DMS79 (cell line): ENCODE results near the gene ZFAND5.

ENCODE experiments used
- DNase-seq: peaks from one replicate; lab custom pipeline; 2025; lab: John Stamatoyannopoulos, UW

Gene ZFAND5

DNA sequence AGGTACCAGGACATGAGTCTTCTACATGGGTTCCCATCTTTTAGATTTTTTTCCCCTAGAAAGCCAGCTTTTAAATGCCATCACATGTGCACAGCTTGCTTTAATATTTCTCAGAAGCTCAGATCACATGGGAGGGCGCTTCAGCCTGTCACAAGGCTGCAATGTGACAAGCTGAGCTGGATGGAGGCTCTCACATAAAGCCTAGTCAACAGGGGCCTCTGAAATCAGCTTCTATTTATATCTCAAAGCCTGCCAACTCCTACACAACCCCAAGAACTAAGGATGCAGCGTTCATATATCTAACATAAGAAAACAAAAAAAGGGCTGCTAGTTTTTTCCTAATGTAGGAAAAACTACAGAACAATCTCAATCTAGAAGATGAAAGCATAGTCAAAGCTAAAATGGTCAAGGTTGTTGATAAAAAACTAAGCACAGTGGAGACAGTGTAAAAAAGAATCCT lies 2.3 kb downstream of the ZFAND5 start:
- DNase-seq: no peak

DNA sequence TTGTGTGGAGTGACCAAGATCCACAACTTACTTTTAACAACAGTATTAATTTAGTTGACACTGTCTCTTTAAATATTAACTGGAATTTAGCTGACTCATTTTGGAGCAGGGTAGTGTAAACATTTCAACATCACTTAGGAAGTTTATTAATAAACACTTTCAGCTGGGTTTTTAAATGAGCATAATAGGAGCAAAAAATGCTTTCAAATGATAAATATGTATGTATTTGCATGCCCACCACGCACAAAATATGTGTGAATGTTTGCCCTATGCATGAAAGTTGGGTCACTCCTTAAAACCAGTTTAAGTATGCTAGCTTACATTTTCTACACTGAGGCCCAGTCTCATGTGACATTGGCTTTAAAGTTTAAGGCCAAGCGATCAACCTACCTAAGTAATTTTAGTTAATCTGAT lies 2.9 kb downstream of the ZFAND5 start:
- no peak for DNase-seq

DNA sequence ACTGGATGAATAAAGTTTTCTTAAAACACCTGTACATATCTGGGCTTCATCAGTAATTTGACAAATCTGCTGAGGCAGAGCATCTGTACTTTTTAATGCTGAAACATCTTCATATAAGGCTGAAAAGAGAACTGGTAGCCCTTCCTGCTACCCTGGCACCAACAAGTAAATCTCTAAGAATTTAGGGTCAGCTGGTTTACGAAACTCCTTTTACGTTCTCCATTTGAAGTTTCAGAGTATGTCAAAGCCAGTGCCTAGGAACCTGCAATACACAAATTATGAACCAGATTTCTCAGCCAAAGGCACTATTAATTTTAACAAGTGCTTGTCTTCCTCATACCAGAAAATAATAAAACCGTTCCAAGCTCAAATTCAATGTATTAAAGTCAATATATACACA lies 3.8 kb downstream of the ZFAND5 start:
- DNase-seq: no peak

DNA sequence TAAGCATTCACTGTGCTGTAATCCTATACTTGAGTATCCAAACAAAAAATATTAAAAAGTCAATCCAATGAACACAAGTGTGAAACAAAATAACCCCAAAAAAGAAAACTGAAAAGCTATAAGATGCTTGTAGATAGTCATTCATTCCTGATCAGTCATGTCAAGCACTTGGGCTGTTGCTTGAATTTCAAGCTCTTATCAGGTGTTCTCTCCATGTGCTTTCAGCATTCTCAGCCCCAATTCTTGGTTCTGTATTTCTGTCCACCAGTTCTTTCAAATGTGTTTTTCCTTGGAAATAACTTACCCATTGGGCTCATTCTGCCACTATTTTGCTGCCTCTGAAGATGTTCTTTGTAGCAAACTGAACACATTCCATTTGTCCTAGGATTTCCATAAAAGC lies 4.7 kb downstream of the ZFAND5 start:
- DNase-seq: no peak

GRCh38 chr9:72356041-72356582 lies 8.9 kb downstream of the ZFAND5 start:
- DNase-seq: no peak

DNA sequence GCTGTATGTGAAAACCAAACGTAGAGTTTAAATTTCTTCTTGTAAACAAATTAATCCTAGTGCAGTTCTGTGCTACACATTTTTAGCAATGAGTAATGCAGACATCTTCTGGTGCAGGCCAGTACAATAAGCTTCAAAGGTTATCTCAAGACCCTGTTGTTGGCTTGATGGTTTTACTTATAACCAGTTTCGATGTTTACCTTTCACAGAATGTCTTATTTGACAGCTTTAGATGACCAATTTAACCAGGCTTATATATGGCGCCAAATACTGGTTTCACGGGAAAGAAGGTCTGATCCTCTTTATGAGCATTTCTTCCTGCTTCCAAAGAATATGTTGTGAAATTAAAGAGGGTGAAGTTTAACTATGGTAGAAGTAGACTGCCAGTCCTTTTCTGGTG lies 9.9 kb downstream of the ZFAND5 start:
- DNase-seq: no peak

DNA sequence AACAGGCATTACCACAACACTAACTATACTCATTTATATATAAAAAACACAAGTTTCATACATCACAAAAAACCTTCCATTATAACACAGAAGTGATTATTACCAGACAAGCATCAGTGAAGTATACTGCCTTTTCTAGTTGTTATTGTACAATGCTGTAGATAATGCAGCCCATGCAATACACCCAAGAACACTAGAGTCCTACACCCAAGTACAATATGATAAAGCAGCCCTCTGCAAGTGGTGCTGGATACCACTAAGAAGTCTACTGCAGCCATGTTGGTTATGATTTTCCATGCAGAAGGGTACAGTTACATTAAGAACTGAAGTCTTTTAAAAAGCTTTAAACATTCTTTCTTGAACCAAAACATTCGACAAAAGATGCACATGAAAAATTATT lies 10.3 kb downstream of the ZFAND5 start:
- DNase-seq: no peak

GRCh38 chr9:72353455-72354116 lies 11.4 kb downstream of the ZFAND5 start:
- DNase-seq: no peak

GRCh38 chr9:72352911-72353388 lies 12.1 kb downstream of the ZFAND5 start:
- DNase-seq: no peak

DNA sequence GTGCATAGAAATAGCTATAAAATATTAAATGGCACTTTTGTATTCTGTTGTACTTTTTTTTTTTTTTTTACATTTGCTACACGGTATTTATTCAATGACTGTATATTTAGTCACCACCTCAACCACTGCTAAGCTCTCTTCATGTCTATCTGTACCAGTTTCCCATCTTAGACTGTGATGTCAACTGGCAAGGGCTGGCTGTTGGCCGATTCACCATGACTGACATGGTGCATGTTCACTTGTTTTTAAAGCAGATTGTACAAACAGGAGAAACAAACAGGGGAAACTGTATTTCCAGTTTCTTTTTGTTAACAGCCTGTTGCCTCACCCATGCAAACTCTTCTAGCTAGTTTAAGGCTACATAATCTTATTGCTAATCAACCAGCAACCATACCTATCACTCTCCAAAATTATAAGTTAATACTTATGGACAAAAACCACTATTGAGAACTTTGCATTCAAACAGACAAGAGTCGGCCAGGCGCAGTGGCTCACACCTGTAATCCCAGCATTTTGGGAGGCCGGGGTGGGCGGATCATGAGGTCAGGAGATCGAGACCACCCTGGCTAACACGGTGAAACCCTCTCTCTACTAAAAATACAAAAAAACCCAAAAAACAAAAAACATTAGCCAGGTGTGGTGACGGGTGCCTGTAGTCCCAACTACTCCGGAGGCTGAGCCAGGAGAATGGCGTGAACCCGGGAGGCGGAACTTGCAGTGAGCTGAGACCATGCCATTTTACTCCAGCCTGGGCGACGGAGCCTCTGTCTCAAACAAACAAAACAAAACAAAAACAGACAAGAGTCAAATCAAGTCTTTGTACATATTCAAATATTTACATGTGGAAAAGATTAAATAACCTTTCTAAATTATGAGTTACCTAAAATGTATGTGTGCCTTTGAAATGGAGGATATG lies 13.2 kb downstream of the ZFAND5 start:
- no peak for DNase-seq

DNA sequence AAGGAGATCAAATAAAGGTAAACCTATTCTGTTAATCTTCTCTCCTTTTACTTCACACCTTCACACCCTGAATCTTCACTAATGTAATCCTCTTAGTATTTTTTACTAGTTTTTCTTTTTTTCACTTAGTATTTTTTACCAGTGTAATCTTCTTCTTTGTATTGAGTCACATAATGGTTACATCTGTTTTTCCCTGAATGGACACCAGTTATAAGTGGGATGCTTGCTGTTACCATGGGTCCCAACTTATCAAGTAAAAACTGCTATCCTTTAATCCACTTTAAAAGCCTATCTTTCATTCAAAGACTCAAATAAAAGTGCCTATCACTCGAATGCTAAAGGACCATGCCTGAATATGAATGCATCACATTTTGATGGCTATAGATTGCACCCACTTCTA lies 15.1 kb downstream of the ZFAND5 start:
- DNase-seq: no peak

DNA sequence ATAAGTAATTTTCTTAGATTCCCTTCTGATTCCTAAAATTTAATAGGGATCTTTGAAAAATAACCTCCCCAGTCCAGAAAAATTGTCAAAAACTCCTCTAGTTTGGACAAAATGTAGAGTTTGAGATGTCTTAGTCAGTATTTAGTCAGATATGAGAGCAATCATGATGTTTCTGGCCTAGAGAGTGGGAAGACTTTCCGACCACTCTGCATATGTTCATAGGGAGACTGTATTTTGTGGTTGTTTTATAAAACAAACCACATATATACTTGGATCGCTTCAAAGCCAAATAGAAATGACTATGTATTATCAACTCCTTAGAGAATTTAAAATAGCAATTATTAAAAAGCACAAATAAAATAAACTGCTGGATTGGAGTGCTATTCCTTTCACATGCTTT lies 15.8 kb downstream of the ZFAND5 start:
- DNase-seq: no peak

- DNase-seq: no peak
Observed at GRCh38 chr9:72346333-72346732, 18.7 kb downstream of the ZFAND5 start.

GRCh38 chr9:72338631-72339030 lies 26.4 kb downstream of the ZFAND5 start:
- DNase-seq: no peak

GRCh38 chr9:72337286-72337685 lies 27.7 kb downstream of the ZFAND5 start:
- DNase-seq: no peak

GRCh38 chr9:72334658-72335337 lies 30.2 kb downstream of the ZFAND5 start:
- DNase-seq: no peak

DNA sequence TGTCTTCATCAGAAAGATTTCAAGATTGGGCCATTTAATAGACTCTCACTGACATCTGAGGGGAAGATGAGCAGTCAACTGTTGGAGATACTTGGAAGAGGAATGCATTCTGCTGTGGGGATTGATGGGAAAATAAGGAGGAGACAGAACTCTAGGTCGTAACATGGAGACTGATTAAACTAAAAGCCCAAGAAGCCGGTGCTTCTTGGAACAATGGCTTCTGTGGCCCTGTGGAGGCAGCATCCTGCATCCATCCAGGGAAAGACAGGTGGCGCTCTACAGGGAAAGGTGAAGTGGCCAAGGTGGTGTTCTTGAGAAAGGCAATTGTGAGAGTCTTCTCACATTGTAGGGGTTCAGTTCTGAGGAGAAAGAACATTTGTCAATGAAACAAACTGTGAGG lies 31.3 kb downstream of the ZFAND5 start:
- DNase-seq: no peak

GRCh38 chr9:72333197-72333596 lies 31.8 kb downstream of the ZFAND5 start:
- DNase-seq: no peak

GRCh38 chr9:72332351-72332750 lies 32.7 kb downstream of the ZFAND5 start:
- no peak for DNase-seq

GRCh38 chr9:72327631-72328030 lies 37.4 kb downstream of the ZFAND5 start:
- DNase-seq: no peak

DNA sequence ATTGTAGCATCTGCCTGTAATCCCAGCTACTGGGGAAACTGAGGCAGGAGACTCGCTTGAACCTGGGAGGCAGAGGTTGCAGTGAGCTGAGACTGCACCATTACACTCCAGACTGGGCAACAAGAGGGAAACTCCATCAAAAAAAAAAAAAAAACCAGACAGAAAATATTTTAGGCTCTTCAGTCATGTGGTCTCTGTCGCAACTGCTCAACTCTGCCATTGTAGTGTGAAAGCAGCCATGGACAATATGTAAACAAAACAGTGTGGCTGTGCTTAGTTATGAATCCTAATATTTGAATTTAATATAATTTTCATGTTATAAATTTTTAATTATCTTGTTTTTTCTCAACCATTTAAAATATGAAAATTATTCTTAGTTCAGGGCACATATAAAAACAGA lies 38.4 kb downstream of the ZFAND5 start:
- no peak for DNase-seq

DNA sequence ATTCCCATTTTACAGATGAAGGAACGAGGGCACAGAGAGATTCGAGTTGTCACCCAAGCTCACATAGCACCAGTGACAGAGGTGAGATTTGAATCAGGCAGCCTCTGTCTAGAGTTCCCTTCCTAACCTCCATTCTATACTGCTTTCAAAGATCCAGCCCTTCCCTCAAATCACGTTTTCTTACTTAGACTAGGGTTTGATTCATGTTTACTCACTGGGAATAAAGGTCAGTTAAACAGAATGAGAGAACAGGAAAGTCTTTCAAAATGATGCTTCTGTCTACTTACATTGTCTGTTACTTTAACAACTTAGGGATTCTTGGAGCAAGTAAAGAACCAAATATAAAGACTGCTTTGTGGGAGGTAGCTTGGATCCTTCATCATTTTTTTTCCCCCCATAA lies 40.0 kb downstream of the ZFAND5 start:
- DNase-seq: no peak
